Spleen (tissue), 7 donors: ENCODE data around the gene BARHL1.

Source experiments
- POLR2A ChIP-seq, 3 donors: fragments of 450-650 bp; IDR thresholded peaks; one replicate each; pipeline ENCODE4 v1.5.1; 2017; ENCODE audit warnings: antibody characterized with exemption in 3 of 3, mild to moderate bottlenecking in 1 of 3
- TF ChIP-seq, protein P1 (sequence below), 11 experiments: fragments of 200-600 bp in 7 of 11; fragments of 450-650 bp in 4 of 11; sonication (generic) in 4 of 11; IDR thresholded peaks in 8 of 11; conservative IDR thresholded peaks in 3 of 11; 1 replicate in 7 of 11; 2 replicates in 4 of 11; pipeline versions ENCODE4 v1.4.0 to v1.8.0; 2016 to 2021; ENCODE audit warnings: antibody characterized with exemption in 11 of 11, inconsistent platforms in 4 of 11, mild to moderate bottlenecking in 1 of 11
- donor health status: DM: no; HTN: no; CAD: no; lungs with moderate emphysema.
- donor health status: DM: no; HTN: no; CAD: no.
- donor health status: DM: no; HTN: no; CAD: no.

DNA sequence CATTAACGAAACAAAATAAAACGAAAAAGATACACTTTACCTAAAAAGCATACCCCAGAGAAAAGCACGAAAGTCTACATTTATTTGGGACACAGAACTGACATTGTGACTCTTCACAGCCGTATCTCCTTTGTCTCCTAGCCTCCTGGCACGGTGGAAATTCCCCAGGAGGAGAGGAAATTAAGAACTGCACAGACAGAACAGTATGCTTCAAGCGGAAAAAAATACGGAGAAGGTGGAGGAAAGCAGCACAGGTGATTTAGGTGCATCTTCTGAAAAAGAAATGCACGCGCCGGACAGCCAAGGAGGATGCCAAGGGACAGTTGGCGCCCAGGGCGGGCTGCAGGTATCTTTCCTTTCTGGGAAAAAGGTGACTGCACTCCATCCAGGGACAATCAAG is 55.4 kb downstream of the BARHL1 start:
- TF ChIP-seq, protein P1, sequence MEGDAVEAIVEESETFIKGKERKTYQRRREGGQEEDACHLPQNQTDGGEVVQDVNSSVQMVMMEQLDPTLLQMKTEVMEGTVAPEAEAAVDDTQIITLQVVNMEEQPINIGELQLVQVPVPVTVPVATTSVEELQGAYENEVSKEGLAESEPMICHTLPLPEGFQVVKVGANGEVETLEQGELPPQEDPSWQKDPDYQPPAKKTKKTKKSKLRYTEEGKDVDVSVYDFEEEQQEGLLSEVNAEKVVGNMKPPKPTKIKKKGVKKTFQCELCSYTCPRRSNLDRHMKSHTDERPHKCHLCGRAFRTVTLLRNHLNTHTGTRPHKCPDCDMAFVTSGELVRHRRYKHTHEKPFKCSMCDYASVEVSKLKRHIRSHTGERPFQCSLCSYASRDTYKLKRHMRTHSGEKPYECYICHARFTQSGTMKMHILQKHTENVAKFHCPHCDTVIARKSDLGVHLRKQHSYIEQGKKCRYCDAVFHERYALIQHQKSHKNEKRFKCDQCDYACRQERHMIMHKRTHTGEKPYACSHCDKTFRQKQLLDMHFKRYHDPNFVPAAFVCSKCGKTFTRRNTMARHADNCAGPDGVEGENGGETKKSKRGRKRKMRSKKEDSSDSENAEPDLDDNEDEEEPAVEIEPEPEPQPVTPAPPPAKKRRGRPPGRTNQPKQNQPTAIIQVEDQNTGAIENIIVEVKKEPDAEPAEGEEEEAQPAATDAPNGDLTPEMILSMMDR (IDR thresholded peaks at IDR 0.05 in 8 of 11, conservative IDR thresholded peaks at IDR 0.05 in 3 of 11) = no peak
- TF ChIP-seq POLR2A (IDR thresholded peaks at IDR 0.05) = no peak
